HepG2 (cell line): ENCODE results near the gene AGER. TPM values are rescaled to one million over a fixed set of nuclear protein-coding genes. Genes with fewer than 3 reads are reported as not detected.

ENCODE experiments used
- AKAP8 ChIP-seq: sonication (generic); formaldehyde crosslinking; IDR thresholded peaks from 2 replicates; pipeline ENCODE4 v1.5.1; 2020; ENCODE audit warnings: mild to moderate bottlenecking, missing genetic modification reagents
- HIVEP1 ChIP-seq: sonication (generic); formaldehyde crosslinking; IDR thresholded peaks from 2 replicates; pipeline ENCODE4 v1.4.0; 2020; ENCODE audit warnings: mild to moderate bottlenecking, missing genetic modification reagents
- HNRNPL ChIP-seq: fragments of 200-400 bp; formaldehyde crosslinking; IDR thresholded peaks from 2 replicates; pipeline ENCODE4 v1.6.1; 2017; ENCODE audit warnings: mild to moderate bottlenecking, low read depth, low read length
- MYC ChIP-seq: sonication (generic); formaldehyde crosslinking; IDR thresholded peaks from 2 replicates; pipeline ENCODE4 v1.9.0; 2021; ENCODE audit warnings: missing genetic modification reagents, borderline replicate concordance
- NR2C2 ChIP-seq: sonication (generic); formaldehyde crosslinking; IDR thresholded peaks from 2 replicates; pipeline ENCODE4 v1.4.0; 2020; ENCODE audit warnings: missing genetic modification reagents, mild to moderate bottlenecking, moderate library complexity, borderline replicate concordance
- PAX8 ChIP-seq: sonication (generic); formaldehyde crosslinking; IDR thresholded peaks from 2 replicates; pipeline ENCODE4 v1.8.0; 2022; ENCODE audit warnings: mild to moderate bottlenecking, missing genetic modification reagents, borderline replicate concordance
- POGZ ChIP-seq: sonication (generic); formaldehyde crosslinking; IDR thresholded peaks from 2 replicates; pipeline ENCODE4 v1.4.0; 2020; ENCODE audit warnings: mild to moderate bottlenecking, missing genetic modification reagents
- RFX3 ChIP-seq: IDR thresholded peaks from 2 replicates; pipeline ENCODE4 v1.6.1; 2016; ENCODE audit warnings: missing biosample characterization, missing genetic modification reagents
- SIN3B ChIP-seq: fragments of 150-350 bp; IDR thresholded peaks from 2 replicates; pipeline ENCODE4 v1.6.1; 2014; ENCODE audit warnings: low read length
- SRY ChIP-seq: sonication (generic); formaldehyde crosslinking; IDR thresholded peaks from 2 replicates; pipeline ENCODE4 v1.8.0; 2022; ENCODE audit warnings: mild to moderate bottlenecking, missing genetic modification reagents
- STAT5B ChIP-seq: sonication (generic); formaldehyde crosslinking; IDR thresholded peaks from 2 replicates; pipeline ENCODE4 v1.4.0; 2020; ENCODE audit warnings: missing genetic modification reagents
- SUZ12 ChIP-seq: fragments of 150-350 bp; IDR thresholded peaks from 2 replicates; pipeline ENCODE4 v1.6.1; 2014; ENCODE audit warnings: low read depth, low read length
- TBX2 ChIP-seq: sonication (generic); formaldehyde crosslinking; IDR thresholded peaks from 2 replicates; pipeline ENCODE4 v1.5.0; 2020; ENCODE audit warnings: missing genetic modification reagents, mild to moderate bottlenecking, borderline replicate concordance
- ZNF274 ChIP-seq: sonication (generic); formaldehyde crosslinking; IDR thresholded peaks from 2 replicates; pipeline ENCODE4 v1.5.1; 2020; ENCODE audit warnings: mild to moderate bottlenecking, missing genetic modification reagents
- ZNF337 ChIP-seq: sonication (generic); formaldehyde crosslinking; IDR thresholded peaks from 2 replicates; pipeline ENCODE4 v1.5.1; 2020; ENCODE audit warnings: missing genetic modification reagents, low read depth, mild to moderate bottlenecking, borderline replicate concordance
- ZNF543 ChIP-seq: sonication (generic); formaldehyde crosslinking; IDR thresholded peaks from 2 replicates; pipeline ENCODE4 v1.4.0; 2020; ENCODE audit warnings: mild to moderate bottlenecking, missing genetic modification reagents
- ZNF558 ChIP-seq: sonication (generic); formaldehyde crosslinking; IDR thresholded peaks from 2 replicates; pipeline ENCODE4 v1.9.0; 2022; ENCODE audit warnings: mild to moderate bottlenecking, missing genetic modification reagents, borderline replicate concordance
- ZNF766 ChIP-seq: sonication (generic); formaldehyde crosslinking; IDR thresholded peaks from 2 replicates; pipeline ENCODE4 v1.5.0; 2020; ENCODE audit warnings: missing genetic modification reagents, borderline replicate concordance
- polyA plus RNA-seq, 8 experiments: library from polyadenylated mRNA; depleted of rRNA in 3 of 8; stranded (reverse) in 7 of 8; unstranded in 1 of 8; fragments of >200 nt; fragmentation: Illumina TruSeq in 4 of 8; extraction: Trizol in 4 of 8; gene quantifications; 2 replicates each; pipeline versions ENCODE4 v1.2.1 to v1.2.3, GENCODE V29; 2011 to 2016; ENCODE audit warnings: low read depth in 4 of 8, missing spikeins in 1 of 8, mixed read lengths in 1 of 8; ENCODE audit not compliant: insufficient read depth in 1 of 8
- total RNA-seq, 5 experiments: library from RNA; depleted of rRNA; stranded (reverse); fragments of >200 nt; fragmentation: Illumina TruSeq; extraction: Trizol; gene quantifications; 2 replicates each; pipeline ENCODE4 v1.2.3, GENCODE V29; 2016; ENCODE audit warnings: low read depth in 1 of 5
- TF ChIP-seq, protein P1 (sequence below): sonication (generic); formaldehyde crosslinking; IDR thresholded peaks from 2 replicates; pipeline ENCODE4 v1.5.1; 2020; ENCODE audit warnings: mild to moderate bottlenecking, missing genetic modification reagents, borderline replicate concordance
- TF ChIP-seq, protein P2 (sequence below): sonication (generic); formaldehyde crosslinking; IDR thresholded peaks from 2 replicates; pipeline ENCODE4 v1.8.0; 2022; ENCODE audit warnings: mild to moderate bottlenecking, missing genetic modification reagents, moderate library complexity
- TF ChIP-seq, protein P3 (sequence below): sonication (generic); formaldehyde crosslinking; IDR thresholded peaks from 2 replicates; pipeline ENCODE4 v1.5.1; 2020; ENCODE audit warnings: missing genetic modification reagents, mild to moderate bottlenecking, borderline replicate concordance

AGER gene
- total and polyA plus RNA-seq, 2 of the 13 experiments (the other 11 are each of a cell fraction or from before 2014, with no cell fraction given) = 1.9 to 5.1 TPM

DNA sequence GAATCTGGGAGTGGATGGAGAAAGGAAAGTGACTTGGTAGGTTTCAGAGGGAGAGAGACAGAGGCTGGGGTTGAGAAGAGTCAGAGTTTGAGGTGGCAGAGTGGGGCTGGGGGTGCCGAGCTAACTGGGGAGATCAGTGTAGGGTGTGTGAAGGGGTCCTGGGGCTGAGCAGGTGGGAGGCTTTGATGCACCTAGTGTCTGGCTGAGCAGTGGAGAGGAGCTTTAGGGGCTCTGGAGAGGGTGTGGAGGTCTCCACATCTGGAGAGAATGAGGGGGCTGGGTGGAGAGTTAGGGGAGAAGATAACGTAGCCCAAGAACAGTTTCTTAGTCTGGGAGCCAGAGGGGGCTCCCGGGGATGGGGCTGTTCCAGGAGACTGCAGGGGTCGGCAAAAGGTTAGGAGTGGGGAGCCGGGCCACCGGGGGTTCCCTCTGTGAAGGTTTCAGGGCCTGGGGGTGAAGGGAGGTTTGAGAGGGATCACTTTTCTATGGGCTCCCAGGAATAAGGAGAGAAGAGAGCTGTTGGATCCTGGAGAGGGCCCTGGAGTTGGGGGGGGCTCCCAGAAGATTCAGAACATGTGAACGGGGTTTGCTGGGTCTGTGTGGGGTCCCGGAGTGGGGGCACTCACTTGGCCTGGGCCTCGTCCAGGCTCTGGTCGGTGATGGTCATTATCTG, 5.2 kb upstream of the AGER start (continued):
- TF ChIP-seq, protein P1, sequence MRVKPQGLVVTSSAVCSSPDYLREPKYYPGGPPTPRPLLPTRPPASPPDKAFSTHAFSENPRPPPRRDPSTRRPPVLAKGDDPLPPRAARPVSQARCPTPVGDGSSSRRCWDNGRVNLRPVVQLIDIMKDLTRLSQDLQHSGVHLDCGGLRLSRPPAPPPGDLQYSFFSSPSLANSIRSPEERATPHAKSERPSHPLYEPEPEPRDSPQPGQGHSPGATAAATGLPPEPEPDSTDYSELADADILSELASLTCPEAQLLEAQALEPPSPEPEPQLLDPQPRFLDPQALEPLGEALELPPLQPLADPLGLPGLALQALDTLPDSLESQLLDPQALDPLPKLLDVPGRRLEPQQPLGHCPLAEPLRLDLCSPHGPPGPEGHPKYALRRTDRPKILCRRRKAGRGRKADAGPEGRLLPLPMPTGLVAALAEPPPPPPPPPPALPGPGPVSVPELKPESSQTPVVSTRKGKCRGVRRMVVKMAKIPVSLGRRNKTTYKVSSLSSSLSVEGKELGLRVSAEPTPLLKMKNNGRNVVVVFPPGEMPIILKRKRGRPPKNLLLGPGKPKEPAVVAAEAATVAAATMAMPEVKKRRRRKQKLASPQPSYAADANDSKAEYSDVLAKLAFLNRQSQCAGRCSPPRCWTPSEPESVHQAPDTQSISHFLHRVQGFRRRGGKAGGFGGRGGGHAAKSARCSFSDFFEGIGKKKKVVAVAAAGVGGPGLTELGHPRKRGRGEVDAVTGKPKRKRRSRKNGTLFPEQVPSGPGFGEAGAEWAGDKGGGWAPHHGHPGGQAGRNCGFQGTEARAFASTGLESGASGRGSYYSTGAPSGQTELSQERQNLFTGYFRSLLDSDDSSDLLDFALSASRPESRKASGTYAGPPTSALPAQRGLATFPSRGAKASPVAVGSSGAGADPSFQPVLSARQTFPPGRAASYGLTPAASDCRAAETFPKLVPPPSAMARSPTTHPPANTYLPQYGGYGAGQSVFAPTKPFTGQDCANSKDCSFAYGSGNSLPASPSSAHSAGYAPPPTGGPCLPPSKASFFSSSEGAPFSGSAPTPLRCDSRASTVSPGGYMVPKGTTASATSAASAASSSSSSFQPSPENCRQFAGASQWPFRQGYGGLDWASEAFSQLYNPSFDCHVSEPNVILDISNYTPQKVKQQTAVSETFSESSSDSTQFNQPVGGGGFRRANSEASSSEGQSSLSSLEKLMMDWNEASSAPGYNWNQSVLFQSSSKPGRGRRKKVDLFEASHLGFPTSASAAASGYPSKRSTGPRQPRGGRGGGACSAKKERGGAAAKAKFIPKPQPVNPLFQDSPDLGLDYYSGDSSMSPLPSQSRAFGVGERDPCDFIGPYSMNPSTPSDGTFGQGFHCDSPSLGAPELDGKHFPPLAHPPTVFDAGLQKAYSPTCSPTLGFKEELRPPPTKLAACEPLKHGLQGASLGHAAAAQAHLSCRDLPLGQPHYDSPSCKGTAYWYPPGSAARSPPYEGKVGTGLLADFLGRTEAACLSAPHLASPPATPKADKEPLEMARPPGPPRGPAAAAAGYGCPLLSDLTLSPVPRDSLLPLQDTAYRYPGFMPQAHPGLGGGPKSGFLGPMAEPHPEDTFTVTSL (CRISPR knock-in tag) = no peak
- no peak for TF ChIP-seq NR2C2 (CRISPR knock-in tag)
- no peak for TF ChIP-seq ZNF337 (CRISPR knock-in tag)
- TF ChIP-seq HNRNPL = no peak
- TF ChIP-seq POGZ (CRISPR knock-in tag) = no peak
- TF ChIP-seq, protein P2, sequence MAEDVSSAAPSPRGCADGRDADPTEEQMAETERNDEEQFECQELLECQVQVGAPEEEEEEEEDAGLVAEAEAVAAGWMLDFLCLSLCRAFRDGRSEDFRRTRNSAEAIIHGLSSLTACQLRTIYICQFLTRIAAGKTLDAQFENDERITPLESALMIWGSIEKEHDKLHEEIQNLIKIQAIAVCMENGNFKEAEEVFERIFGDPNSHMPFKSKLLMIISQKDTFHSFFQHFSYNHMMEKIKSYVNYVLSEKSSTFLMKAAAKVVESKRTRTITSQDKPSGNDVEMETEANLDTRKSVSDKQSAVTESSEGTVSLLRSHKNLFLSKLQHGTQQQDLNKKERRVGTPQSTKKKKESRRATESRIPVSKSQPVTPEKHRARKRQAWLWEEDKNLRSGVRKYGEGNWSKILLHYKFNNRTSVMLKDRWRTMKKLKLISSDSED (CRISPR knock-in tag) = no peak
- TF ChIP-seq, protein P3, sequence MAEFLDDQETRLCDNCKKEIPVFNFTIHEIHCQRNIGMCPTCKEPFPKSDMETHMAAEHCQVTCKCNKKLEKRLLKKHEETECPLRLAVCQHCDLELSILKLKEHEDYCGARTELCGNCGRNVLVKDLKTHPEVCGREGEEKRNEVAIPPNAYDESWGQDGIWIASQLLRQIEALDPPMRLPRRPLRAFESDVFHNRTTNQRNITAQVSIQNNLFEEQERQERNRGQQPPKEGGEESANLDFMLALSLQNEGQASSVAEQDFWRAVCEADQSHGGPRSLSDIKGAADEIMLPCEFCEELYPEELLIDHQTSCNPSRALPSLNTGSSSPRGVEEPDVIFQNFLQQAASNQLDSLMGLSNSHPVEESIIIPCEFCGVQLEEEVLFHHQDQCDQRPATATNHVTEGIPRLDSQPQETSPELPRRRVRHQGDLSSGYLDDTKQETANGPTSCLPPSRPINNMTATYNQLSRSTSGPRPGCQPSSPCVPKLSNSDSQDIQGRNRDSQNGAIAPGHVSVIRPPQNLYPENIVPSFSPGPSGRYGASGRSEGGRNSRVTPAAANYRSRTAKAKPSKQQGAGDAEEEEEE (CRISPR knock-in tag) = no peak
- 0 out of 2 replicates have a peak, but pooled peaks have one; percentile 16 for TF ChIP-seq SRY (CRISPR knock-in tag)
- no peak for TF ChIP-seq ZNF766 (CRISPR knock-in tag)
- no peak for TF ChIP-seq STAT5B (CRISPR knock-in tag)
- TF ChIP-seq HIVEP1 = no peak
- TF ChIP-seq MYC (CRISPR knock-in tag) = no peak
- TF ChIP-seq SUZ12 = no peak
- TF ChIP-seq TBX2 = 0 out of 2 replicates have a peak, but pooled peaks have one; percentile 42
- no peak for TF ChIP-seq ZNF274
- no peak for TF ChIP-seq AKAP8 (CRISPR knock-in tag)
- no peak for TF ChIP-seq ZNF543
- TF ChIP-seq SIN3B = no peak
- no peak for TF ChIP-seq RFX3
- 0 out of 2 replicates have a peak, but pooled peaks have one; percentile 42 for TF ChIP-seq ZNF558 (CRISPR knock-in tag)
- no peak for TF ChIP-seq PAX8 (CRISPR knock-in tag)
